Forelimb muscle (tissue), 1 donor: Measurements from ENCODE around the gene ELMO1. TPM values are rescaled to one million over a fixed set of nuclear protein-coding genes. Genes with fewer than 3 reads are reported as not detected.

Source experiments
- DNase-seq: peaks from one replicate; pipeline ENCODE4 v3.0.0-alpha.2; 2013; ENCODE audit warnings: low read depth
- polyA plus RNA-seq: library from polyadenylated mRNA; unstranded; fragments of 120-200 nt; gene quantifications from one replicate; pipeline ENCODE4 v1.2.1, GENCODE V29; 2013; ENCODE audit not compliant: insufficient read length

Gene ELMO1
- polyA plus RNA-seq, 1 donor = 24.5 TPM

DNA sequence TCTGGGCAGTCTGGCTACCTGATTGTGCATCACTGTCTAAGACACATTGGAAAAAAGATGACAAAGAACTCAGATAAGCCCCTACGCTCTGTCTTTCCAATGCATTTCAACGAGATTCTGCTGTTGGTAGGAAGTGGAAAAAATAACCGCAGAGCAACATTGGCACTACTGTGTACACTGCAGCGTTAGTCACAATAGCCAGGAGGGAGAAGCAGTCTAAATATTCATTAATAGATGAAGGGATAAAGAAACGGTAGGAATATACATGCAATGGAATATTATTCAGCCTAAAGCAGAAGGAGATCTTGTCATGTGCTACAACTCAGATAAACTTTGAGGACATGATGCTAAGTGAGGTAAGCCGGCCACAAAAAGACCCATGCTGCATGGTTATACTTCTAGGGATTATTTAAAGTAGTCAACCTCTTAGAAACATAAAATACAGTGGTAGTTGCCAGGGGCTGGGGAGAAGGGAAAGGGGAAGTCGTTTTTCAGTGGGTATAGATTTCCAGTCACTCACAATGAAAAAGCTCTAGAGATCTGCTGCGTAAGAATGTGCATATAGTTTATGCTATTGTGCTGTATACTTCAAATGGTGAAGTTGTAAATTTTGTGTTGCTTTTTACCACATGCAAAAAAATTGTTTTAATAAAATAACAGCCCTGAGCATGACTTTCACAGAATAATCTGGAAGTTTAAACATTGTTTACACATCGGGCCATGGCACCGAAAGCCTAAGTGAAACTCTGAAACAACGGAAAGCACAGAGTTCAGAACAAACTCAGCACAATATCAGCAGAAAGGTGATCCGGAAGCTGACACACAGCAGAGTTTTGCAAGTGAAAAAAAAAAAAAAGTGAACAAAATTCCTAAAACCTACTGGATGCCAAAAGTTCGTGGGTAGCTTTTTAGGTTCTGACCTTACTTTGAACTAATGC is 40.1 kb downstream of the ELMO1 start:
- DNase-seq = no peak

DNA sequence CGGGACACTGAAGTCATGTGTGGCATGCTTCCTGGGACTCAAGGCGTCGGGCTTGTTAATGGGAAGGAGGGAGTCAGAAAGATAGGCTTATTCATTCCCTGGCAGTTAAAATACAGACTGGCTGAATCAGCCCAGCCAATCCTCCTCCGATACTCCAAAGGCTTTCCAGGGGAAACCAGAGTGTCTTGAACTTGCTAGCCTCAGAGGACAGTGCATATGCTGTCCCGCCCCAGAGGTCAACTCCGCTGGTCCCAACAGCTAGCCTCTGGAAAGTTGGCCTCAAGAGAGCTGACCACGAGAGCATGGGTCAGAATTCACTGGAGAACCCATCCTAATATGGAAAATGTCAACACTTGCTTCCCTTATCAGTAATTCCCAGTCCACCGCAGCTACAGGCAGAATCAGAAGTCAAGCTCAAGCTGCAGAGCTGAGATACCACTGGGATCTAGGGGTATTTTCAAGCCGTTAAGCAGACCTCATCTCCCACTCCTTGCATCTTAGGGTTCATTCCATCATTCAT is 43.0 kb downstream of the ELMO1 start:
- no peak for DNase-seq

- no peak for DNase-seq
These were observed 43.5 kb downstream of the ELMO1 start for GRCh38 chr7:37405128-37405527.

- no peak for DNase-seq
These were observed 48.7 kb downstream of the ELMO1 start for GRCh38 chr7:37399876-37400421.

- no peak for DNase-seq
These were observed 50.3 kb downstream of the ELMO1 start for GRCh38 chr7:37398403-37398802.

DNA sequence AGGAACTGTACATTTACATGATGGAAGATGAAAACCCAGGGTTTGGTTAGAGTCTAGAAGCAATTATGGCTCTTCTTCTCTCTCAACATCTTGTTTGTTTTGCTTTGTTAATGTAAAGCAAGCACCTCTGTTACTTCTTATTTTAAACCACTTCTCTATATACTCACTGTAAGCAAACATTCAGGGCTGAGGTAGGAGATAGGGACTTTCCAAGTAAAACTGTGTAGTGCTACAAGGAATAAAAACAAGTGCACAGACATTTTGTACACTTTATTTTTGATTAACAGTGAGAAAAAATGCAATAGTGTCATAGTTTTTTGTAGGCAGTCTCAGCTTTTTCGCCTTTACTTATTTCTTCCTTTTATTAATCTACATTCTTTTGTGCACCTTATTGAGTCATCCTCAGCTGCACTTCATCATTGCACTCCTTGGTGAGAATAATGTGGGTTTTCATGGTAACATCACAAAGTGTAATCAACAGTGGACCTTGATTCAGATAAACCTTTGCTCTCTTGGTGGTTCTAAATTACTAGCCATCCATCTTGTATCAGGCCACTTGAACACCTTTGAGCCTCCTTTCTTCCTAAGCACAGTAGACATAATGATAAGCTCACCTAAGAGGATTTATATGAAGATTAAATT is 52.9 kb downstream of the ELMO1 start:
- no peak for DNase-seq

DNA sequence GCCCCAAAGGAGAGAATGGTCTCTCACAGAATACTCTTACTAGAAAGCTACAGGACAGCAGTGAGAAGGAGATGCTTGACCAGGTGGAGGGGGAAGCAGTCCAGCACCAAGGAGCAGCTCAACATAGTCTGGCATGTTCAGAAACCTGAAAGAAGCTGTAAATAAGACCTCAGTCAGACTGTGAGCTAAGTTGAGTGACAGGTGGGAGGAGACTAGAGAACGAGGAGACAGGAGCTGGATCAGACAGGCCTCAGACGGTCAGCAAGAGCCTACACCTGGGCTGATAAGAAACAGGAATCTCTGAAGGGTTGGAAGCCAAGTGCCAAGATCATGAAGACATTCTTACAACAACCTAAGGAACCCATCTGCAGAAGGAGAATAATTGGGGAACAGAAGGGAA is 54.5 kb downstream of the ELMO1 start:
- no peak for DNase-seq

- no peak for DNase-seq
These were observed 55.2 kb downstream of the ELMO1 start for GRCh38 chr7:37393476-37393875.

GRCh38 chr7:37392673-37393017 is 56.0 kb downstream of the ELMO1 start:
- DNase-seq = no peak

- no peak for DNase-seq
These were observed 56.6 kb downstream of the ELMO1 start for GRCh38 chr7:37391791-37392672.

- DNase-seq = no peak
These were observed 58.5 kb downstream of the ELMO1 start for GRCh38 chr7:37390114-37390513.

GRCh38 chr7:37388811-37389210 is 59.9 kb downstream of the ELMO1 start:
- no peak for DNase-seq

- no peak for DNase-seq
These were observed 62.9 kb downstream of the ELMO1 start for GRCh38 chr7:37385787-37386186.

DNA sequence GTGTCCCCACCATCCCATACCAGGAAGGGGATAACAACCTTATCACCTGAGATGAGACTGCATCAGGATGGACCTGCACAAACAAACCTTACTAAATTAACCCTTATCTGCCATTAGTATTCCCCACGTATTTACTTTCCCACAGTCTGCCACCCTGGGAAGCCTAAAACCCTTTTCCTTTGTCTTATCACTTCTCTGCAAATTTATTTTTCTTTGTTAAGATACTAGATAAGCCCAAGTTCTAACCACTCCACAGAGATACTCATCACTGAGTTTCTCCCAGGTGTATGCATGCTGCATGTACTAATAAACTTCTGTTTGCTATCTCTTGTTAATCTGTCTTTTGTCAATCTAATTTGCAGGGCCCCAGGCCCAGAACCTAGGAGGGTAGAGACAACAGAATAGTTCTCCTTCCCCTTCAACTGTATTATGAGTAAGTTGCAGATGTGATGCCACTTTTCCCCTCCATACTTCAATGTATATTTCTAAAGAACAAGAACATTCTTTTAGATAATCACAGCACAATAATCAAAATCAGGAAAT is 66.0 kb downstream of the ELMO1 start:
- no peak for DNase-seq

- DNase-seq = no peak
These were observed 67.8 kb downstream of the ELMO1 start for GRCh38 chr7:37380831-37381230.

- DNase-seq = no peak
These were observed 69.0 kb downstream of the ELMO1 start for GRCh38 chr7:37379546-37380277.

DNA sequence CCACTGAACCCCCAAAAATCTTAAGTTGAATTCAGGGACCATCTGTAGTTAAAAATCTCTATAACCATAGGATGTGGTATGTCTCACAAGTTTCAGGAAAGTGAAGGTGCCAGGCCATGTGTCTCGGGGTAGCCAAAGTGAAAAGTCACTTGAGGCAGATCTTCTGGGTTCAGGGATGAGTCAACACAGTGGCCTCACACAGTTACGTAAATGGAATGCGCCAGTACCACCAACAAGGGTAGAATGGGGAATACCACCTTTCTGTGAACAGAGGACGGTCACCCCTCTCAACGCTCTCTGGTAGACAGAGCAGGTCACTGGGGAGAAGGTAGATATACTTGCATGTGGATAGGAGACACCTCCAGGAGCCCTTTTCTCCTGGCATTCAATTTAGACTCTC is 71.4 kb downstream of the ELMO1 start:
- no peak for DNase-seq

GRCh38 chr7:37376386-37376785 is 72.3 kb downstream of the ELMO1 start:
- no peak for DNase-seq

DNA sequence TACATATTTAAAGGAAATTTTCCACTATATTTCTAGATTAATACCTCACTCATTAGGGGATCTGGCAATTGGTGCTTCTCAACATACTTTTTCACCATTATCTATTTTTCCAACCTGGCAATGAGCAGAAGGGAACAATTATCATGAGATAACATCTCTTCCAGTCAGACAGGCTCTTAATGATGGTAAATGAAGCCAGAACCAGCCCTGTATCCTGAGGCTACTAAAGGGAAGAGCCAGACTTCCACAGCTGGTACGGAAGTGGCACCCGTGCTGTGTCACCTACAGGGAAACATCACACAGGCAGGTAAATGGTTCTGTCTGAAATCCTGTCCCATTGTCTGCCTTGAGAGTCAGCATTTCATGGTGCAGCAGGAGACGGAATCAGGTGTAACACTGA is 75.9 kb downstream of the ELMO1 start:
- no peak for DNase-seq

GRCh38 chr7:37371755-37372154 is 76.9 kb downstream of the ELMO1 start:
- DNase-seq = no peak

DNA sequence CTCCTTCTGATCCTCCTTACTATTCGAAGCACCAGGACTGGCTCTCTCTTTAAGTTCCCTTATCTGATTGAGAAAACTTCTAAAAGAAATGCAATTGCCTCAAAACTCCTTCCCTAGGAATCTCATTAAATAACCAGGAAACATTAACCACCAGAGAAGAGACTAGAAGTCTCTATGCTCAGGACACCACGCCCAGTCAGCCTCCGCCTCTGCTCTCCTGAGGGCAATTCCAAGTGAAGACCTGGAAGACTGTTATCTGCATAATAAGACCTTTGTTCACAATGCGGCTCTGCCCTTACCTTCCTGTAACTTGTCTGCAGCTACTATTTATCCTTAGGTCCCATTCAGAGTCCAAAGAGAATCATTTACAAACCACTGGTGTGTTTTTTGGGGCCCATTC is 78.8 kb downstream of the ELMO1 start:
- DNase-seq = no peak
